Adrenal gland (tissue), 19 donors: Measurements from ENCODE around the gene FAM181B. TPM values are rescaled to one million over a fixed set of nuclear protein-coding genes. Genes with fewer than 3 reads are reported as not detected.

Experiments used
- DNase-seq, 7 donors: peaks; one replicate each; pipeline ENCODE4 v3.0.0-alpha.2; 2019 to 2020
- H3K27ac ChIP-seq, 5 donors: fragments of 200-600 bp; sonication (generic) in 4 of 5; 1 replicate in 3 of 5; 2 replicates in 2 of 5; pipeline versions ENCODE4 v1.5.1 to v1.8.0; 2016 to 2020; ENCODE audit warnings: mild to moderate bottlenecking in 1 of 5
- H3K27me3 ChIP-seq: fragments of 200-600 bp; 2 replicates; pipeline ENCODE4 v1.8.0; 2021
- H3K36me3 ChIP-seq, 2 donors: fragments of 200-600 bp; replicated peaks in 1 of 2; 1 replicate in 1 of 2; 2 replicates in 1 of 2; pipeline versions ENCODE4 v1.5.1 to v1.8.0; 2018 to 2022
- H3K4me1 ChIP-seq, 2 donors: fragments of 200-600 bp; replicated peaks in 1 of 2; 1 replicate in 1 of 2; 2 replicates in 1 of 2; pipeline versions ENCODE4 v1.5.1 to v1.8.0; 2018 to 2021
- H3K4me3 ChIP-seq, 4 donors: fragments of 200-600 bp; sonication (generic) in 3 of 4; one replicate each; pipeline ENCODE4 v1.5.1; 2016 to 2018
- H3K9me3 ChIP-seq, 3 donors: fragments of 200-600 bp; sonication (generic) in 1 of 3; replicated peaks in 1 of 3; 1 replicate in 2 of 3; 2 replicates in 1 of 3; pipeline versions ENCODE4 v1.5.1 to v1.8.0; 2016 to 2021
- CTCF ChIP-seq, 6 experiments: fragments of 450-650 bp in 4 of 6; fragments of 200-600 bp in 2 of 6; sonication (generic) in 1 of 6; IDR thresholded peaks; 1 replicate in 5 of 6; 2 replicates in 1 of 6; pipeline versions ENCODE4 v1.5.1 to v1.8.0; 2016 to 2021; ENCODE audit warnings: antibody characterized with exemption in 6 of 6, mild to moderate bottlenecking in 2 of 6, moderate library complexity in 1 of 6
- POLR2A ChIP-seq, 2 donors: fragments of 450-650 bp; IDR thresholded peaks; one replicate each; pipeline ENCODE4 v1.6.1; 2017; ENCODE audit warnings: antibody characterized with exemption in 2 of 2, mild to moderate bottlenecking in 2 of 2, moderate library complexity in 1 of 2
- WGBS, 4 donors: extraction: QIAGEN DNeasy Blood & Tissue Kit in 2 of 4; methylation state at CpG; one replicate each; pipeline versions ENCODE4 v1.1.5 to v1.1.7; 2013 to 2017; 5-methylcytosine and 5-hydroxymethylcytosine counted together
- intact Hi-C, 2 donors: fragments of 100-400 bp; cut with DNase I; formaldehyde crosslinking; loops; one replicate each; pipeline versions ENCODE4 v1.14.1 to v1.15.0; 2022 to 2023
- long read RNA-seq, 10 donors: library from polyadenylated mRNA in 3 of 10; unstranded in 2 of 10; stranded (forward) in 1 of 10; transcript quantifications; one replicate each; pipeline ENCODE4 v2.0.0 and lab custom pipeline, GENCODE V29; 2021 to 2026
- polyA plus RNA-seq, 3 donors: library from polyadenylated mRNA; stranded (reverse); fragments of 200-250 nt in 2 of 3; fragments of 350-450 nt in 1 of 3; fragmentation: Illumina TruSeq in 1 of 3; extraction: RNeasy Lipid Tissue Mini Kit (QIAGEN cat#74804) in 1 of 3; gene quantifications; one replicate each; pipeline ENCODE4 v1.2.3, GENCODE V29; 2013 to 2014
- total RNA-seq, 9 donors: library from RNA; depleted of rRNA in 4 of 9; stranded (reverse); fragments of >200 nt in 4 of 9; fragments of 120-200 nt in 1 of 9; fragmentation: NEBNext Ultra II Directional in 1 of 9; extraction: Animal tissue kit (Norgen Biotek cat#: 25700) in 1 of 9; gene quantifications; one replicate each; pipeline versions ENCODE4 v1.1.0 to v1.2.4, GENCODE V29; 2013 to 2023
- donor health status: healthy with polysubstance abuse.
- donor health status: Bipolar disorder and iron deficiency.
- donor health status: DM: yes; HTN: yes; CAD: no.
- donor health status: DM: no; HTN: no; CAD: no.
- donor health status: DM: no; HTN: no; CAD: no.
- donor health status: DM: yes; HTN: yes; CAD: no.

Gene FAM181B
- total RNA-seq (1 to 10 TPM in 3 of 9 donors, under 1 TPM in 4, not detected in 2; 0.04 to 2.7 (median 0.61) TPM), polyA plus RNA-seq (1 to 10 TPM in 2 of 3 donors, under 1 TPM in 1; 0.42 to 3.2 (median 1.4) TPM)
- long read RNA-seq, donor 1, transcript FAM181B-201 (1 exons, 3,924 nt): major isoform, 7 of 7 reads
- long read RNA-seq, donor 1, partial matches to known transcripts: 0 of 7 reads
- long read RNA-seq, donor 1, other reads (novel, unspliced or antisense): 0 of 7 reads
- long read RNA-seq, donor 2, partial matches to known transcripts: 0 of 1 reads
- long read RNA-seq, donor 2, other reads (novel, unspliced or antisense): 0 of 1 reads
- long read RNA-seq, donor 3, partial matches to known transcripts: 0 of 1 reads
- long read RNA-seq, donor 3, other reads (novel, unspliced or antisense): 0 of 1 reads
- long read RNA-seq, donor 4: 0 reads
- long read RNA-seq, donor 5, partial matches to known transcripts: 0 of 2 reads
- long read RNA-seq, donor 5, other reads (novel, unspliced or antisense): 0 of 2 reads
- long read RNA-seq, donor 6: 0 reads
- long read RNA-seq, donor 7, partial matches to known transcripts: 0 of 2 reads
- long read RNA-seq, donor 7, other reads (novel, unspliced or antisense): 0 of 2 reads
- long read RNA-seq, donor 8, partial matches to known transcripts: 0 of 4 reads
- long read RNA-seq, donor 8, other reads (novel, unspliced or antisense): 0 of 4 reads
- long read RNA-seq, donor 9, partial matches to known transcripts: 0 of 2 reads
- long read RNA-seq, donor 9, other reads (novel, unspliced or antisense): 0 of 2 reads
- long read RNA-seq, donor 10, transcript FAM181B-201 (1 exons, 3,924 nt): major isoform, 6 of 6 reads
- long read RNA-seq, donor 10, partial matches to known transcripts: 0 of 6 reads
- long read RNA-seq, donor 10, other reads (novel, unspliced or antisense): 0 of 6 reads

GRCh38 chr11:82733444-82734119 is at the start of gene FAM181B:
Gene FAM181B (minus strand): TSS chr11:82733864. CDS start chr11:82733729, 135 bp downstream.
- peak; percentile 37 to 79 (median 50) for DNase-seq
- Histone ChIP-seq H3K9me3 (no peaks in the 10 kb centered on the region), H3K27me3 (peaks cover 18% of the 10 kb centered on the region), H3K36me3 (no peaks in the 10 kb centered on the region), H3K27ac (peak within 1 kb of the TSS in 2 of 5 donors; percentile 63 to 69), H3K4me1 (no peaks in the 10 kb centered on the region), H3K4me3 (peak within 1 kb of the TSS in 1 of 4 donors; percentile 78)
- 1 to 7% (median 1%) methylated on average over 5 to 67 of the region's 67 CpGs for WGBS, 4 donors
- TF ChIP-seq CTCF (IDR thresholded peaks at IDR 0.05) (no peak), POLR2A (IDR thresholded peaks at IDR 0.05) (peak in 1 of 2 donors; percentile 57)
- intact Hi-C loops: no loop called here

GRCh38 chr11:82782825-82783374 is 49.2 kb upstream of the FAM181B start:
- H3K36me3 ChIP-seq: no peaks in the 10 kb centered on the region
- WGBS, 4 donors: 79 to 85% (median 82%) methylated on average over 1 of the region's 1 CpG
- no peaks in the 10 kb centered on the region for H3K4me1 ChIP-seq
- TF ChIP-seq POLR2A (IDR thresholded peaks at IDR 0.05) (no peak), CTCF (IDR thresholded peaks at IDR 0.05) (no peak)
- no peaks in the 10 kb centered on the region for H3K9me3 ChIP-seq
- no peaks in the 10 kb centered on the region for H3K27me3 ChIP-seq
- no peak overlapping the region for H3K4me3 ChIP-seq
- intact Hi-C loops: no loop called here
- no peak for DNase-seq
- no peak overlapping the region for H3K27ac ChIP-seq

GRCh38 chr11:82778776-82779175 is 45.1 kb upstream of the FAM181B start:
- H3K27me3 ChIP-seq: no peaks in the 10 kb centered on the region
- H3K9me3 ChIP-seq: no peaks in the 10 kb centered on the region
- intact Hi-C loops: no loop called here
- H3K4me3 ChIP-seq: no peak overlapping the region
- no peaks in the 10 kb centered on the region for H3K4me1 ChIP-seq
- no peak for DNase-seq
- WGBS, 4 donors: 70 to 85% (median 79%) methylated on average over 1 of the region's 1 CpG
- TF ChIP-seq CTCF (IDR thresholded peaks at IDR 0.05) (no peak), POLR2A (IDR thresholded peaks at IDR 0.05) (no peak)
- no peak overlapping the region for H3K27ac ChIP-seq
- no peaks in the 10 kb centered on the region for H3K36me3 ChIP-seq
